BE2C (cell line): ENCODE measurements around the gene PNMA1.

Experiments
- DNase-seq: peaks from one replicate; pipeline ENCODE4 v3.0.0-alpha.2; 2020
- H3K27me3 ChIP-seq: fragments of 250-450 bp; sonication (Bioruptor Pico); 2 replicates; pipeline ENCODE4 v1.5.1; 2020; ENCODE audit warnings: mild to moderate bottlenecking
- H3K36me3 ChIP-seq: fragments of 250-450 bp; sonication (Bioruptor Pico); 2 replicates; pipeline ENCODE4 v1.5.1; 2020; ENCODE audit warnings: mild to moderate bottlenecking
- H3K4me1 ChIP-seq: fragments of 250-450 bp; sonication (Bioruptor Pico); 2 replicates; pipeline ENCODE4 v1.5.1; 2020
- H3K4me3 ChIP-seq: 2 replicates; pipeline ENCODE4 v1.5.1; 2011; ENCODE audit warnings: low read depth, low read length
- H3K9me3 ChIP-seq: fragments of 250-450 bp; sonication (Bioruptor Pico); 2 replicates; pipeline ENCODE4 v1.5.1; 2020
- CTCF ChIP-seq: IDR thresholded peaks from 2 replicates; pipeline ENCODE4 v1.5.1; 2012; ENCODE audit warnings: mild to moderate bottlenecking, low read depth, low read length

The PNMA1 gene

GRCh38 chr14:73700325-73700724, 13.9 kb downstream of the PNMA1 start:
- no peaks in the 10 kb centered on the region for H3K9me3 ChIP-seq
- H3K27me3 ChIP-seq: no peaks in the 10 kb centered on the region
- no peak for DNase-seq
- no peak overlapping the region for H3K4me3 ChIP-seq
- no peaks in the 10 kb centered on the region for H3K36me3 ChIP-seq
- no peaks in the 10 kb centered on the region for H3K4me1 ChIP-seq
- no peak for TF ChIP-seq CTCF

GRCh38 chr14:73696466-73697400, 17.5 kb downstream of the PNMA1 start:
- no peaks in the 10 kb centered on the region for H3K4me1 ChIP-seq
- H3K27me3 ChIP-seq: no peaks in the 10 kb centered on the region
- no peak for TF ChIP-seq CTCF
- no peaks in the 10 kb centered on the region for H3K36me3 ChIP-seq
- no peak overlapping the region for H3K4me3 ChIP-seq
- no peak for DNase-seq
- no peaks in the 10 kb centered on the region for H3K9me3 ChIP-seq

- no peak for DNase-seq
- no peak for TF ChIP-seq CTCF
- H3K4me1 ChIP-seq: no peaks in the 10 kb centered on the region
- no peaks in the 10 kb centered on the region for H3K27me3 ChIP-seq
- no peaks in the 10 kb centered on the region for H3K9me3 ChIP-seq
- no peaks in the 10 kb centered on the region for H3K36me3 ChIP-seq
- no peak overlapping the region for H3K4me3 ChIP-seq
Observed at GRCh38 chr14:73695997-73696396, 18.2 kb downstream of the PNMA1 start.

GRCh38 chr14:73695082-73695481, 19.1 kb downstream of the PNMA1 start:
- no peak for TF ChIP-seq CTCF
- H3K4me3 ChIP-seq: no peak overlapping the region
- no peaks in the 10 kb centered on the region for H3K36me3 ChIP-seq

GRCh38 chr14:73694083-73694482, 20.1 kb downstream of the PNMA1 start:
- H3K27me3 ChIP-seq: no peaks in the 10 kb centered on the region
- no peaks in the 10 kb centered on the region for H3K36me3 ChIP-seq
- no peak for DNase-seq
- no peak overlapping the region for H3K4me3 ChIP-seq
- H3K9me3 ChIP-seq: no peaks in the 10 kb centered on the region
- H3K4me1 ChIP-seq: no peaks in the 10 kb centered on the region
- TF ChIP-seq CTCF: no peak

More at GRCh38 chr14:73695082-73695481, 19.1 kb downstream of the PNMA1 start:
- no peaks in the 10 kb centered on the region for H3K27me3 ChIP-seq
- no peak for DNase-seq
- H3K9me3 ChIP-seq: no peaks in the 10 kb centered on the region
- H3K4me1 ChIP-seq: no peaks in the 10 kb centered on the region

- no peak for TF ChIP-seq CTCF
- DNase-seq: no peak
Observed at GRCh38 chr14:73686901-73687300, 27.3 kb downstream of the PNMA1 start.

More at GRCh38 chr14:73686901-73687300, 27.3 kb downstream of the PNMA1 start:
- H3K36me3 ChIP-seq: peaks cover 4% of the 10 kb centered on the region; the same call in 1 of the 2 replicates
- H3K4me1 ChIP-seq: no peaks in the 10 kb centered on the region
- no peaks in the 10 kb centered on the region for H3K27me3 ChIP-seq
- H3K9me3 ChIP-seq: no peaks in the 10 kb centered on the region
- no peak overlapping the region for H3K4me3 ChIP-seq
